ENCODE measurements around the gene ACOX2. TPM values are rescaled to one million over a fixed set of nuclear protein-coding genes. Genes with fewer than 3 reads are reported as not detected.

The ACOX2 gene
- total RNA-seq, 1 donor from 2014 or later, result 41.4 TPM

Other genes starting within 250 kb of the ACOX2 start
- 25.0 TPM for gene RPP14, start 230.9 kb downstream of the ACOX2 start, total RNA-seq
- 14.9 TPM for gene HTD2, start 230.7 kb downstream of the ACOX2 start, total RNA-seq
- 12.9 TPM for gene PXK, start 204.3 kb downstream of the ACOX2 start, total RNA-seq
- gene PDHB, start 103.4 kb downstream of the ACOX2 start, total RNA-seq, result 225 TPM
- 8.5 TPM for gene KCTD6, start 45.1 kb downstream of the ACOX2 start, total RNA-seq
- gene FAM107A, start 40.2 kb upstream of the ACOX2 start, total RNA-seq, result 78.0 TPM
- not detected for gene FAM3D, start 129.6 kb upstream of the ACOX2 start, total RNA-seq

All from left ventricle myocardium superior (tissue), 1 donor.